GM06990 (cell line): ENCODE measurements around the gene JAZF1.

Experiments used
- DNase-seq: peaks from one replicate; pipeline ENCODE4 v3.0.0-alpha.2; 2011; ENCODE audit not compliant: insufficient read length; ENCODE audit errors: extremely low read depth
- H3K27me3 ChIP-seq: replicated peaks from 2 replicates; pipeline ENCODE4 v1.6.0; 2011; ENCODE audit warnings: low read length; ENCODE audit not compliant: control insufficient read depth, insufficient read depth
- H3K36me3 ChIP-seq: 2 replicates; pipeline ENCODE4 v1.5.1; 2011; ENCODE audit warnings: low read length; ENCODE audit not compliant: control insufficient read depth, insufficient read depth
- H3K4me3 ChIP-seq: replicated peaks from 2 replicates; pipeline ENCODE4 v1.5.1; 2011; ENCODE audit warnings: low read depth, mild to moderate bottlenecking, control low read depth, low read length
- TF ChIP-seq, protein P1 (sequence below): IDR thresholded peaks from 2 replicates; pipeline ENCODE4 v1.5.1; 2011; ENCODE audit warnings: low read length, control low read depth, mild to moderate bottlenecking, inconsistent platforms; ENCODE audit not compliant: insufficient read depth, poor library complexity, severe bottlenecking

Gene JAZF1

DNA sequence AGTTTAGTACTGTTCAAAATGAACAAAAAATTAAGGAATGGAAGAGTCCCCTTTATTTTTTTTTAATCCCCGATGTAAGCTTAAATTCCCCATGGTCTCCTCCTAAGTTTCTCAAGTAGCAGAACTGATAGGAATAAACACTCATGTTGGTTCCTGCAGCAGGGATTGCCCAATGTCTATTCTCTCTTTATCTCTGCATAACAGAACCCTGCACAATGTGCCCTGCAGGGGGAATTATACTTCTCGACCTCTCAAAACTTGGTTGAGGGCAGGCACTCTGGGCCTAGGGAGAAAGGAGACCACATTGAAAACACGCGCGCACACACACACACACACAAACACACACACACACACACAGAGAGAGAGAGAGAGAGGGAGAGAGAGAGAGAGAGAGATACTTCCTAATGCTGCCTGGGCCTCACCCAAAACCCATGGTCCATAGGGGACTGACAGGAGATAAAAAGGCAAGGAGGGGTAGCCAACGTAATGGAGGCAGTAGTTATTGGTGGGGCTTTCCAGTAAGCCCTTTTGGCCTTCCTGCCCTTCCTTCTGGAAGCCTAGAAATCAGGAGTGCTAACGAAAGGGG is 22.7 kb downstream of the JAZF1 start:
- Histone ChIP-seq H3K36me3 (no peaks in the 10 kb centered on the region), H3K4me3 (no peak overlapping the region), H3K27me3 (no peaks in the 10 kb centered on the region)
- TF ChIP-seq, protein P1, sequence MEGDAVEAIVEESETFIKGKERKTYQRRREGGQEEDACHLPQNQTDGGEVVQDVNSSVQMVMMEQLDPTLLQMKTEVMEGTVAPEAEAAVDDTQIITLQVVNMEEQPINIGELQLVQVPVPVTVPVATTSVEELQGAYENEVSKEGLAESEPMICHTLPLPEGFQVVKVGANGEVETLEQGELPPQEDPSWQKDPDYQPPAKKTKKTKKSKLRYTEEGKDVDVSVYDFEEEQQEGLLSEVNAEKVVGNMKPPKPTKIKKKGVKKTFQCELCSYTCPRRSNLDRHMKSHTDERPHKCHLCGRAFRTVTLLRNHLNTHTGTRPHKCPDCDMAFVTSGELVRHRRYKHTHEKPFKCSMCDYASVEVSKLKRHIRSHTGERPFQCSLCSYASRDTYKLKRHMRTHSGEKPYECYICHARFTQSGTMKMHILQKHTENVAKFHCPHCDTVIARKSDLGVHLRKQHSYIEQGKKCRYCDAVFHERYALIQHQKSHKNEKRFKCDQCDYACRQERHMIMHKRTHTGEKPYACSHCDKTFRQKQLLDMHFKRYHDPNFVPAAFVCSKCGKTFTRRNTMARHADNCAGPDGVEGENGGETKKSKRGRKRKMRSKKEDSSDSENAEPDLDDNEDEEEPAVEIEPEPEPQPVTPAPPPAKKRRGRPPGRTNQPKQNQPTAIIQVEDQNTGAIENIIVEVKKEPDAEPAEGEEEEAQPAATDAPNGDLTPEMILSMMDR: no peak
- DNase-seq: no peak

DNA sequence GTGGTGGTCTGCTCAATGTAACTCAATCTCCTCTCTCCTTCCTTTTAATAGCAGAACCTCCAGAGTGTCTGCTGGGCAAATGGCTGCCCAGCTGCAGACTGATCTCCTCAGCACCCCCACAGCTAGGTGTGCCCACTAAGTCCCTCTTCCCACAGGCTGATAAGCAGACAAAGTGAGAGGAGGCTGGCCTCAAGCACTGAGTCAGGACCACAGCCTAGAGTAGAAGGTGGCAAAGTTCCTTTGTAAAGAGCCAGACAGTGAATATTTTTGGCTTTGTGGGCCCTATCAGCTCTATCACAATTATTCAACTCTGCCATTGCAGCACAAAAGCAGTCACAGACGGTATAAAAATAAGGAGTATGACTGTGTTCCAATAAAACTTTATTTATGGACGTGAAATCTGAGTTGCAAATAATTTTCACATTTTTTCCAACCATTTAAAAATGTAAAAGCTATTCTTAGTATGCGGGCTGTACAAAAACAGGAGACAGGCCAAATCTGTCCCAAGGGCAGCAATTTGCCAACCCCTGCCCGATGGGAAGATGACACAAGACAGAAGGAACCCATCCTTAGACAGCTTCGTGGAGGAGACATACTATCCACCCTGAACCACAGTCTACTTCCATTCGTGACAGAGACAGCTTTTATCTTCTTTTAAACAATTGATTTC is 23.4 kb downstream of the JAZF1 start:
- no peak for DNase-seq
- no peaks in the 10 kb centered on the region for H3K27me3 ChIP-seq
- no peaks in the 10 kb centered on the region for H3K36me3 ChIP-seq
- TF ChIP-seq, protein P1: no peak
- no peak overlapping the region for H3K4me3 ChIP-seq

DNA sequence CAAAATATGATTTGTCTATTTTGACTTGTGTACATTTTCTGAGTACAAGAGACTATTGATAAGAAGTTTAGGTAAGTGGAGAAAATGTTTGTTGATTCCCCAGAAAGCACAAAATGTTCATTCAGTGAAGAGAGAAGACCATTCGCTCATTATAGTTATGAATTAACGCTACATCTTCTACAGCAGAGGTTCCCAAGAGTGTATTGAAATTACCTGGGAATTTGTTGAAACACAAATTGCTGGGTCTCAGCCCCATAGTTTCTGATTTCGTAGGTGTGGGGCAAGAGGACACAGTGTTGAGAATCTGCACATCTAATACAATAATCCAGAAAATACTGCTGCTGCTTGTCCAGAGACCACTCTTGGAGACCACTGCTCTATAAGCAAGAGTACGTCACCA is 24.2 kb downstream of the JAZF1 start:
- no peak overlapping the region for H3K4me3 ChIP-seq
- no peak for DNase-seq
- H3K36me3 ChIP-seq: no peaks in the 10 kb centered on the region
- TF ChIP-seq, protein P1: no peak
- H3K27me3 ChIP-seq: no peaks in the 10 kb centered on the region

DNA sequence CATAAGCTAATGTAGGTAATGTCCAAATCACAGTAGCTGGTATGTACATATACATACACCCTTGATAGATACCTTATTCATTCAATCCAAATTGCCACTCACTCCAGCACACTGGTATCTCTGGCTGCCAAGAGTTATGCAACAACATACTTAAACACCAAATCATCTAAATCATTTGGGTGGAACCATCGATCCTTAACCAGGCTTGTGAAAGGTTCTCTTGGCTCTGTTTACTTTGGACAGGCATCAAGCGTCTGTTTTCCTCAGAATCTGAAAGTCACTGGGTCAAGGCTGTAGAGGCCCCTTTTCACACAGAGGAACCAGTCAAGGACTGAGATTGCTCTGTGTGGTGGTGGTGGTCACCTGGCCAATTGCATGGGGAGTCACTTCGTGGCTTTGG is 24.6 kb downstream of the JAZF1 start:
- no peaks in the 10 kb centered on the region for H3K36me3 ChIP-seq

DNA sequence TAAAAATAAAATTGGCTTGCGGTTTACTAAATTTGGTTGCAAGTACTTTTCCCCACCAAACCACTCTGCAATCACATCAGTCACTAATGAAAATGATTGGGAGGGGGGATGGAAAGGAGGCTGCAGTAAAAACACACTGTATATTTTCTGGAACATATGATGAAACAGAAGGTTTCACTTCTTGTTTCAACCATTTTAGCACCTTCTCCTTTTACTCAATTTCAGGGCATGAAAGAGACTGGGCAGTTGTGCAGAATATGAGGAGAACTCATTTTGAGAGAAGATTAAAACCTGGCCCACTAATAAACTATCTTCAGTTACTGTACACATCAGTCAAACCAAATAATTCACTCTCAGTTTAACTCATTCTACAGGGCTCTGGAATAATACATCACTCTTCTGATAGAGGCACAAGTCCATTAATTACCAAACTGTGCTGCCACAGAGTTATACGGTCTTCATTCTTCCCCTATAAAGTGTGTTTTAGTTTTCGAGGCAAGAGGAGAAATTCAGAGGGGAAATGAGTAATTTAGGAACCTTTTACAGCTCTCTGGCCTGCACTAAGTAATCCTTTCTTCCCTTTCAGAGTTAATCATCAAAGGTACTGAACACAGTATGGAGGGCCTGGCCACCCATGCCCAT is 25.5 kb downstream of the JAZF1 start:
- no peaks in the 10 kb centered on the region for H3K27me3 ChIP-seq
- no peak overlapping the region for H3K4me3 ChIP-seq
- DNase-seq: peak; percentile 63
- TF ChIP-seq, protein P1: no peak
- H3K36me3 ChIP-seq: no peaks in the 10 kb centered on the region

More for the DNA sequence above, 24.6 kb downstream of the JAZF1 start:
- no peaks in the 10 kb centered on the region for H3K27me3 ChIP-seq
- no peak overlapping the region for H3K4me3 ChIP-seq
- no peak for DNase-seq
- TF ChIP-seq, protein P1: no peak
